NCI-H146 (cell line): ENCODE measurements around the gene DAG1.

Experiments
- DNase-seq: peaks from one replicate; lab custom pipeline; 2025; lab: John Stamatoyannopoulos, UW

The DAG1 gene

GRCh38 chr3:49469936-49470713, at the start of gene DAG1:
DAG1 (plus strand) TSS chr3:49470267; CDS start chr3:49510535, 40,268 bp downstream.
- peak; percentile 91 for DNase-seq

DNA sequence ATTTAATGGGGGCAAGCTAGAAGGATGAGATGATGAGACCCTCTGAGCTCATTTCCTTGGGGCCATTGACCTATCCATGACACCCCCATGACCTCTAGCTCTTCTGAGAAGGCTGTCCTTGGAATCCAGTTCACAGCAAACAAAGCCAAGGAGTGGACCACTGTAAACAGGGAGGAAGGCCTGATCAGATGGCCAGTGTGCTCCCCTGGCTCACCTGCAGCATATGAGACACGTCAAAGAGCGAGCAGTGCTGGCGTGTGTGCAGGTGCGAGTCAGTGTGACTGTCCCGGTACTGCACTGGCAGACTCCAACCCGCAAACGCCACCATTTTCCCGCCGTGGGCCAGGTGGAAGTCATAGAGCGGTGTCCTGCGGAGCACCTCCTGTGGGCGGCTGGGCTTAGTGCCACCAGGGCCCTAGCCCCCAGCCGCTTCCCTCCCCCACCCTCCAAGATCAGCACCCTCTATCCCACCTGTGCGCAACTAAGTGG, 48.1 kb upstream of the DAG1 start:
- DNase-seq = no peak

DNA sequence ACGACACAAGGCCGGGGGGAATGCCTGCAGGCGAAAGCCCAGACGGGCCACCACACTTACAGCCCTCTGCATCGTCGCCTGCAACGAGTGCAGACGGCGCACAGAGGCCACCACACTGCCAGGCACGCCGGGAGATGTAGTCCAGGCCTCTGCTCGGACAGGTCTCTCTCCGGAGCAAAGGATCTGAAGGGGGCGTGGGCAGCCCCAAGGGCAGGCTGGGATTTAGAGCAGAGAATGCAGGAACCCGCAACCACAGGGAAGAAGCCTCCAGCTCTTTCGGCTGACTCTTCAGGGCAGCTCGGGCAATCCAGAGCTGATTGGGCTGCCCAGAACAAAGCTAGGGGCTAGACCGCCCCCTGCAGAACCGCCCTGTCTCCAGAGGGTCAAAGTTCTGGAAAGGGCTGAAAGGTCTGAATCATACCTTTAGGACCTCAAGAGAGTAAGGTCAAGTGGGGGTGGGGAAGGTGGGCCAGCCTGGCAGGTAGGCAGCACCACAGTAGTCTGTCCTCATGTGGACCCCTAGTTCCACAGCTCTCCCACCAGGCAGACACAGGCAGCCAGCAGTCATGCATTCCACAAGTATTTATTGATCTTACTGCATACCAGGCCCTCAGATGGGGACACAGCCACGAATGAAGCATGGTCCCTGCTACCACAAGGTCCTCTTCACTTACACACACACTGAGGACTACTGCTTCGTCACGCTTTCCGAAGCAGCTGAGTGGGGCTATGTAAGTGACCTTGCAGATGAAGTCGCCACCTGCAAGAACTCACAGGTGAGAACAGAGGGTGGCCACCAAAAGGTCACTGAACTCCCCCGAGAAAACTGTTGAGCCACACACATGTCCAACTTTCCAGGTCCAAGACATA, 47.5 kb upstream of the DAG1 start, which contains the start of gene AMT:
AMT (minus strand) TSS at position 95 of the 870 bp plus-strand sequence; CDS start at position 72, 23 bp downstream.
- DNase-seq = no peak

DNA sequence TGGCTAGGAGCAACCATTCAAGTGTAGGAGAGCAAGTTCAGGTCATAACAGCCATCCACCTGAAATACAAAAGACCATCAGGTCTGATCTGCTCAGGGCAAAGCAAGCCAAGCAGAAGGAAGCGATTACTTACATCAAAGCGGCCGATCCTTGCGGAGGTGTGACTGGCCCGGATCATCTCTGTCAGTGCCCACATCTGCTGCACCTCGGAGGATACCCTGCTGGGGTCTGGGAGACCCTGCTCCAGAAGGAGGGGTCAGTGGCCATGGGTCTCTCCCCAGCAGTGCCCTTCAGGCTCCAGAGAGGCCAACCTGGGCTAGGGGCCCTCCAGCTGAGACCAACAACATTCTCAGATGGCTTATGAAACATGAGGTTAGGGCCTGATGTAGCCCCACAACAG, 45.3 kb upstream of the DAG1 start:
- DNase-seq = no peak

GRCh38 chr3:49427586-49427985, 42.5 kb upstream of the DAG1 start:
- no peak for DNase-seq

- DNase-seq = no peak
Measured at GRCh38 chr3:49428752-49429080, 41.4 kb upstream of the DAG1 start.

GRCh38 chr3:49434731-49435130, 35.3 kb upstream of the DAG1 start:
- DNase-seq = no peak

DNA sequence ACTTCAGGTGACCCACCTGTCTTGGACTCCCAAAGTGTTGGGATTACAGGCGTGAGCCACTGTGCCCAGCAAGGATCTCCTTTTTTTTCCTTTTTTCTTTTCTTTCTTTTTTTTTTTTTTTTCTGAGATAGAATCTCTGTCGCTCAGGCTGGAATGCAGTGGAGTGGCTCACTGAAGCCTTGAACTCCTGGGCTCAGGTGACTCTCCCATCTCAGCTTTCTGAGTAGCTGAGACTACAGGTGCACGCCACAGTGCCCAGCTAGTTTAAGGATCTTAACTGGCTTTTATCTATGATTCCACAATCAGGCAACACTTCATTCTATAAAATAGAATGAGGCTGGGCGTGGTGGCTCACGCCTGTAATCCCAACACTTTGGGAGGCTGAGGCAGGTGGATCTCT, 24.7 kb upstream of the DAG1 start:
- DNase-seq = no peak

GRCh38 chr3:49453621-49454020, 16.4 kb upstream of the DAG1 start:
- DNase-seq = no peak

GRCh38 chr3:49454458-49454857, 15.6 kb upstream of the DAG1 start:
- DNase-seq = peak; percentile 41

DNA sequence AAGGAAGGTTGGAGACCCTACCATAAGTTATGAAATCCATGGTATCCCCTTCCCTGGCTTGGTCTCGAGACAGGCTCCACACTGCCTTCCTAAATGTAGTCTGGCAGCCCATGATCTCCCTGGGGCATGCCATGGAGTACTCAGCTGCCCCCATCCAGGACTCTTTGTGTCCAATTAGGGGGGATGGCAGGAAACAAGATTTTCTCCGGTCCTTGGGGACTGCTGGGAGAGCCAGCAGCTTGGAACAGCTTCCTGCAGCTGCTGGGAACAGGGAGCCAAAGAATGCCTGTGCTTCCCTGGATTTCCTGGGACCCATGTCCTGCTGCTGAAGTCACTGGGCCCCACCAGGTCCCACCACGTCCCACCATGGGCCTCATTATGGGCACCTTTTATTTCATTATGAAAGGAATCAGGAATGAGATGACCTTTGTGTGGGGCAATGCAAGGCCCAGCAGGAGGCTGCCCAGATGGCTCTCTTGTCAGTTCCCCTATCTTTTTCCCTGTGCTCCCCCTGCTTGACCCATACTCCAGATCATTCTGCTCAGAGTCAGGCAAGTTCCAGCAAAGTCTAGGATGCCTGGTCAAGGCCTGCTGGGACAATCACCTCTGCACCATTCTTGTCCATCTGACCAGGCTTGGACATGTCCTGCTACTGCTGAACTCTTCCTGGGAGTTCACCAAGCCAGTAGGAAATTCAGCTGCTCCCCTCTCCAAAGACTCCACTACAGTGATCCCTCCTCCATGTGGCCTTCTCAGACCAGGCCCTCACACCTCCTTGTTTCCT, 15.0 kb upstream of the DAG1 start:
- DNase-seq = no peak

- no peak for DNase-seq
Measured at GRCh38 chr3:49456466-49456865, 13.6 kb upstream of the DAG1 start.

DNA sequence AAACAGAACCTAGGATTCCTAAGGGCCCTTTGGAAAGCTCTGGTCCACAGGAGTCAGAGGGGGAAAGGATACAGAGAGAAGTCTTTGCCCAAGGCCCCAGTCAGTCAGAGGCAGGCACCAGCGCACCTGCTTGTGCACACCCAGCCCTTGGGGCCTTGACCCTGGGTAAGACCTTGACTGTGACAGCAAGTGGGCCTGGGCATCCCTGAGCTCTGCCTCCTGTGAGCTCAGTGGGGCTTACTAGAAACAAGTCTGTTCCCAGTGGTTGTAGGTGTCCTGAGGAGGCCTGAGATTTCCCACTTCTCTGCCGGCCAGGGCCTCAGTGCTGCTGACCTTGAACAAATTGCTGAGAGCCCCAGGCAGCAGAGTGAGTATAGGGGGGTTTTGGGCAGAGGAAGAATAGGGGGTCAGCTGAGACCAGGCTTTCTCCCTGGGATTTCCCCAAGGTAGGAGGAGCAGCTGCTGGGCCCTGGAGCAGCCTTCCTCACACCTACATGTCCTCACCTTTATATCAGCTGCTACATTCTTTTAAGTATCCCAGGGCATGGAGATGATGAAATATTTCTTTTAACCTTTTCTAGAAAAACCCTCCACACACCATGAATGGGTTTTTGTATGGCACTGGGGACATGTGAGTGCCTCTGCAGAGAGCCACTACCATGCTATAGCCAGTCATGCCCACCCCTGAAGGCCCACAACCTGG, 9.7 kb upstream of the DAG1 start:
- no peak for DNase-seq

GRCh38 chr3:49460956-49461355, 9.1 kb upstream of the DAG1 start:
- DNase-seq = no peak

DNA sequence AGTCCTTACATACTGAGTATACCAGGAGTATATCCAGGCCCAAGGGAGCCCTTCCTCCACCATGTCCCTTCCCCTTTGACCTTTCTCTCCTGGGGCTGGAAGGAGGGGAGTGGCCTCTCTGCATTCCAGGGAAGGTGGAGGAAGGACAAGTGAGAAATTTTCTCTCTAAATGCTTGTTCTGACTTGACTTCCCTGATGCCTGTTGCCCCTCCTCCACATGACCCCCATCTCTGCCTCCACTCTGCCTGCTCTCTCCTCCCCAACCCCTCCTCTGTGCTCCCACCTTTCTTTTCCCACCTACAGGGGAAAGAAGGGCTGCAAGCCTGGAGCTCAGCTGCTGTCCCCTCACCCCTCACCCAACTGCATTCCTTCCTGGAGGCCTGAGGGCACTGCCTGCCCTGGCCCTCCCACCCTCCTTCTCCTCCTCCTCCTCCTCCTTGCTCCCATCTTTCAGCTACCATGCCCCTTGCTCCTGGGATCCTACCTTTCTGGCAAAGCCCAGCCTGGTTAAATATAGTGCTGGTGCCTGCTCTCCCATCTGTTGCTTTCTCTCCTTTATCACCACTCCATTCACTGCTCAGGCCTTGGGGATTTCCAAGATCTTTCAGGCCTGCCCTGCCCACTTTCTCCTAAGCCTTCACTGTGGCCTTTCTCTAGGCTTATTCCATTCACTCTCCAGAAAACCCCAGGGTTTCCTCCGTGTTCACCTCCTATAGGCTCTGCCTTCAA, 8.5 kb upstream of the DAG1 start:
- no peak for DNase-seq

DNA sequence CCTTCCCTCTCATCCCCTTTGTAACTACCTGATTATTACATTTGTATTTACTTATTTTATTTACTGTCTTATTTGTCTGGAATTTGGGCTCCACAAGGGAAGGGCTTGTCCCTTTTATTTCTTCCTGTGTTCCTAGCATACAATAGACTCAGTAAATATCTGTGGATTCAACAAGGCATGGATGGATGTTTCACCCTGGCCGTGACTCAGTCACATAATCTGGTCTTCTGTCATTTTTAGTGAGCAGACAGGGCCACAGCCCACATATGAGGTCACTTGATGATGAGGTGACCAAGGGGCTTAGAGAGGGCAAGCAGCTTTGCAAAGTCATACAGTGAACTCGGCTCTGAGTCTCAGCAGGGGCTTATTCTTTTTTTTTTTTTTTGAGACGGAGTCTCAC, 7.8 kb upstream of the DAG1 start:
- no peak for DNase-seq

- DNase-seq = no peak
Measured at GRCh38 chr3:49465270-49466034, 4.6 kb upstream of the DAG1 start.

DNA sequence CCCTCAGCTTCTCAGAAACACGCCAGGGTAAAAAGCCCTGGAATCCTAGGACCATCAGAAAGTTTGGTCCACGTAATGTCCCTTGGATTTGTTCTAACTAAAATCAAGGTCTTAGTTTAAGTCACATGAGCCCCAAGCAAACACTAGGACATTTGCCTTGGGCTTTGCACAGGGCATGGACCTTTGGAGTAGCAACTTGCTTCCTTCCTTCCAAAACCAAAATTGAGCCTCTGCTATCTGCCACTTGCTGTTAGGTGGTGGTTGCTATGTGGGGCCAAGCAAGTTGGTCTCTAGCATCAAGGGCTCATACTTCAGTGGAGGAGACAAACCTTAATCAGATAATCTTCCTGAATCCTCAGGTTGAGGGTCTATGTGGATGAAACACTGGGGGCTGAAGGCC, 4.0 kb upstream of the DAG1 start:
- no peak for DNase-seq

- DNase-seq = peak; percentile 61
Measured at GRCh38 chr3:49469037-49469935, 781 bp upstream of the DAG1 start.
